Prostate gland (tissue), 2 donors: Measurements from ENCODE around the gene ARMC9.

Experiments
- CTCF ChIP-seq, 4 experiments: fragments of 200-600 bp in 2 of 4; fragments of 450-650 bp in 2 of 4; sonication (generic) in 2 of 4; IDR thresholded peaks; 1 replicate in 3 of 4; 2 replicates in 1 of 4; pipeline ENCODE4 v1.5.1; 2016 to 2019; ENCODE audit warnings: antibody characterized with exemption in 4 of 4, mild to moderate bottlenecking in 2 of 4, moderate library complexity in 2 of 4
- POLR2A ChIP-seq: fragments of 450-650 bp; IDR thresholded peaks from one replicate; pipeline ENCODE4 v1.6.1; 2016; ENCODE audit warnings: antibody characterized with exemption, mild to moderate bottlenecking
- POLR2AphosphoS5 ChIP-seq: sonication (generic); formaldehyde crosslinking; IDR thresholded peaks from one replicate; pipeline ENCODE4 v1.6.1; 2017; ENCODE audit warnings: antibody characterized with exemption

- TF ChIP-seq CTCF (IDR thresholded peaks at IDR 0.05) = no peak
- TF ChIP-seq POLR2A = no peak
- TF ChIP-seq POLR2AphosphoS5 = no peak
These were observed 136.6 kb downstream of the ARMC9 start for GRCh38 chr2:231334981-231335380.
